Panc1 (cell line): Measurements from ENCODE around the gene JAML. TPM values are rescaled to one million over a fixed set of nuclear protein-coding genes. Genes with fewer than 3 reads are reported as not detected.
A peak's percentile ranks its signal among the peaks of the same experiment; 100 is the strongest.
"Not testable (repeated sequence)": the region's sequence is repeated elsewhere in the genome, so short reads cannot be mapped to it uniquely, and the experiment has no call there.

Source experiments
- ATAC-seq: fragments of 200-7000 bp; cut with Tn5 transposase; 2 replicates; pipeline ENCODE4 v1.9.1; 2020; ENCODE audit warnings: mild to moderate bottlenecking, moderate library complexity
- BruUV-seq: library from RNA; stranded (reverse); fragments of 400-500 nt; replicated peaks from 2 replicates; lab custom pipeline; 2021; lab: Mats Ljungman, UMichigan
- CTCF ChIA-PET: fragments of 300-600 bp; sonication (Branson Sonifier 250); formaldehyde crosslinking; loops from one replicate; lab custom pipeline; 2022; ENCODE audit warnings: antibody characterized with exemption; lab: Charles Lee
- POLR2A ChIA-PET: fragments of 300-600 bp; sonication (Branson Sonifier 250); formaldehyde crosslinking; loops from one replicate; lab custom pipeline; 2022; ENCODE audit warnings: antibody characterized with exemption; lab: Charles Lee
- DNase-seq: peaks from one replicate; pipeline ENCODE4 v3.0.0-alpha.2; 2010; ENCODE audit warnings: low read depth, low spot score
- H3K27ac ChIP-seq: 2 replicates; pipeline ENCODE4 v1.5.1; 2011; ENCODE audit warnings: mild to moderate bottlenecking, low read length, inconsistent platforms
- H3K27me3 ChIP-seq: fragments of 200-500 bp; sonication (Bioruptor generic); 2 replicates; pipeline ENCODE4 v1.6.0; 2014; ENCODE audit warnings: low read length, inconsistent platforms; ENCODE audit not compliant: control insufficient read depth, insufficient read depth
- H3K36me3 ChIP-seq: fragments of 200-500 bp; sonication (Bioruptor generic); 2 replicates; pipeline ENCODE4 v1.5.1; 2014; ENCODE audit warnings: inconsistent platforms, mild to moderate bottlenecking, low read length, moderate library complexity; ENCODE audit not compliant: control insufficient read depth, insufficient read depth
- H3K4me1 ChIP-seq: 2 replicates; pipeline ENCODE4 v1.5.1; 2011; ENCODE audit warnings: inconsistent platforms, mild to moderate bottlenecking, low read length, moderate library complexity; ENCODE audit not compliant: control insufficient read depth, insufficient read depth
- H3K4me3 ChIP-seq, 2 experiments: 2 replicates each; pipeline ENCODE4 v1.5.1; 2011 to 2012; ENCODE audit warnings: low read depth in 2 of 2, low read length in 2 of 2, mild to moderate bottlenecking in 2 of 2, inconsistent platforms in 1 of 2, moderate library complexity in 1 of 2
- H3K9me3 ChIP-seq: fragments of 200-500 bp; sonication (Bioruptor generic); 2 replicates; pipeline ENCODE4 v1.5.1; 2014; ENCODE audit warnings: low read depth, mild to moderate bottlenecking, inconsistent platforms, low read length, moderate library complexity; ENCODE audit not compliant: control insufficient read depth, insufficient read depth
- POLR2AphosphoS5 ChIP-seq: IDR thresholded peaks from 2 replicates; pipeline ENCODE4 v1.6.1; 2012; ENCODE audit warnings: mild to moderate bottlenecking, low read depth, low read length, moderate library complexity
- REST ChIP-seq, 2 experiments: IDR thresholded peaks; 2 replicates each; pipeline ENCODE4 v1.6.1; 2011 to 2012; ENCODE audit warnings: low read depth in 2 of 2, control low read depth in 1 of 2, low read length in 1 of 2, mild to moderate bottlenecking in 1 of 2, moderate library complexity in 1 of 2; ENCODE audit not compliant: insufficient read depth in 1 of 2
- SIN3A ChIP-seq: IDR thresholded peaks from 2 replicates; pipeline ENCODE4 v1.6.1; 2012; ENCODE audit warnings: low read depth, mild to moderate bottlenecking, low read length, moderate library complexity, borderline replicate concordance; ENCODE audit not compliant: insufficient read depth
- TCF7L2 ChIP-seq: IDR thresholded peaks from 2 replicates; pipeline ENCODE4 v1.6.1; 2011; ENCODE audit warnings: mild to moderate bottlenecking, low read depth, low read length, inconsistent platforms
- in situ Hi-C: cut with HindIII; loops from 2 replicates; pipeline ENCODE4 v1.10.0; 2016; ENCODE audit warnings: low sequenced_read_pairs, low pct_unique_long_range_greater_than_20kb
- intact Hi-C: fragments of 100-400 bp; cut with micrococcal nuclease; formaldehyde crosslinking; loops from one replicate; pipeline ENCODE4 v1.10.0; 2022; ENCODE audit not compliant: unreplicated experiment
- total RNA-seq: library from RNA; stranded (reverse); gene quantifications from one replicate; pipeline ENCODE4 v1.2.1, GENCODE V29; 2021; ENCODE audit not compliant: unreplicated experiment
- TF ChIP-seq, protein P1 (sequence below): fragments of 450-650 bp; IDR thresholded peaks from 2 replicates; pipeline ENCODE4 v1.5.1; 2017; ENCODE audit warnings: mild to moderate bottlenecking

The JAML gene
- total RNA-seq, 1 experiment from 2014 or later = 0.39 TPM

DNA sequence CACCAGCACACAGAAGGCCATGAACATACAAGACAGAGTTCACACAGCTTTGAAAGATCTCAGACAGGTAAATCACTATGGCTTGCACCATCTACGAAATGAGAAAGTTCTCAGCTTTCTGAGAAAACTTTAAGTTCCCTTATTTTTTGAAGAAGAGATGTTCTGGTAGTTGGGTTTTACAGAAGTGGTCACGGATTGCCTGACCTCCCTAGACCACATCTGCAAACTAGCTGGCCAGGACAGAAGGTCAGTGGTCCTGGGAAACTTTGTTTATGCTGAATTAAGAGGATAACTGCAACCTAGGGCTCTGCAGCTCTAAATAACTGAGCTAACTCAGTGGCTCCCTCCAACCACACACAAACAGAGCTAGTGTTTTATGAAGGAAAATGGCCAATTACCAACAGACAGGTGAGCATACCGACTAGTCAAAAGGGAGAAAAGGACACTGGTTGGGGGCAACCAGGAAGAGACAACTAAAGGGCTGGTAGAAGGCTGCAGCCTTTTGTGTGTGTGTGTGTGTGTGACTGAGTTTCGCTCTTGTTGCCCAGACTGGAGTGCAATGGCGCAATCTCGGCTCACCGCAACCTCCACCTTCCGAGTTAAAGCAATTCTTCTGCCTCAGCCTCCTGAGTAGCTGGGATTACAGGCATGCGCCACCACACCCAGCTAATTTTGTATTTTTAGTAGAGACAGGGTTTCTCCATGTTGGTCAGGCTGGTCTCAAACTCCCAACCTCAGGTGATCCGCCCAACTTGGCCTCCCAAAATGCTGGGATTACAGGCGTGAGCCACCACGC is 39.8 kb downstream of the JAML start:
- no peaks in the 10 kb centered on the region for H3K9me3 ChIP-seq
- peaks cover 5% of the 10 kb centered on the region; the same call in 1 of the 2 replicates for H3K4me1 ChIP-seq
- no peak overlapping the region for H3K27ac ChIP-seq
- TF ChIP-seq SIN3A (no peak), REST (IDR thresholded peaks at IDR 0.05; ENCODE audit: insufficient read depth in 1 of 2, low read depth in 2 of 2, low read length in 1 of 2) (no peak), TCF7L2 (no peak), POLR2AphosphoS5 (no peak)
- TF ChIP-seq, protein P1, sequence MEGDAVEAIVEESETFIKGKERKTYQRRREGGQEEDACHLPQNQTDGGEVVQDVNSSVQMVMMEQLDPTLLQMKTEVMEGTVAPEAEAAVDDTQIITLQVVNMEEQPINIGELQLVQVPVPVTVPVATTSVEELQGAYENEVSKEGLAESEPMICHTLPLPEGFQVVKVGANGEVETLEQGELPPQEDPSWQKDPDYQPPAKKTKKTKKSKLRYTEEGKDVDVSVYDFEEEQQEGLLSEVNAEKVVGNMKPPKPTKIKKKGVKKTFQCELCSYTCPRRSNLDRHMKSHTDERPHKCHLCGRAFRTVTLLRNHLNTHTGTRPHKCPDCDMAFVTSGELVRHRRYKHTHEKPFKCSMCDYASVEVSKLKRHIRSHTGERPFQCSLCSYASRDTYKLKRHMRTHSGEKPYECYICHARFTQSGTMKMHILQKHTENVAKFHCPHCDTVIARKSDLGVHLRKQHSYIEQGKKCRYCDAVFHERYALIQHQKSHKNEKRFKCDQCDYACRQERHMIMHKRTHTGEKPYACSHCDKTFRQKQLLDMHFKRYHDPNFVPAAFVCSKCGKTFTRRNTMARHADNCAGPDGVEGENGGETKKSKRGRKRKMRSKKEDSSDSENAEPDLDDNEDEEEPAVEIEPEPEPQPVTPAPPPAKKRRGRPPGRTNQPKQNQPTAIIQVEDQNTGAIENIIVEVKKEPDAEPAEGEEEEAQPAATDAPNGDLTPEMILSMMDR = no peak
- intact Hi-C loops (no loop called here), in situ Hi-C loops (no loop called here)
- no peak overlapping the region for H3K4me3 ChIP-seq
- no TSS peak for BruUV-seq
- peaks cover 3% of the 10 kb centered on the region; the same call in 1 of the 2 replicates for H3K27me3 ChIP-seq
- ATAC-seq = no peak
- no peak for DNase-seq
- POLR2A ChIA-PET = interaction anchor here (0.7 kb wide), 1 partner anchor 13 kb away, joined by 6 read pairs; no protein-coding TSS in a partner anchor
- CTCF ChIA-PET = interaction anchor here (0.9 kb wide), 1 partner anchor 15 kb away, joined by 3 read pairs; no protein-coding TSS in a partner anchor
- H3K36me3 ChIP-seq = no peaks in the 10 kb centered on the region

DNA sequence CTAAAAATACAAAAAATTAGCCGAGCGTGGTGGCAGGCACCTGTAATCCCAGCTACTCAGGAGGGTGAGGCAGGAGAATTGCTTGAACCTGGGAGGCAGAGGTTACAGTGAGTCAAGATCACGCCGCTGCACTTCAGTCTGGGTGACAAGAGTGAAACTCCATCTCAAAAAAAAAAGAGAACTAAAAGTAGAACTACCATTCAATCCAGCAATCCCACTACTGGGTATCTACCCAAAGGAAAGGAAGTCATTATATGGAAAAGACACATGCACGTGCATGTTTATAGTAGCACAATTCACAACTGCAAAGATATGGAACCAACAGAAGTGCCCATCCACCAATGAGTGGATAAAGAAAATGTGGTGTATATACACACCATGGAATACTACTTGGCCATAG is 41.1 kb downstream of the JAML start:
- H3K4me3 ChIP-seq, ATAC-seq, POLR2A ChIA-PET, H3K9me3 ChIP-seq, BruUV-seq, CTCF ChIA-PET, H3K27ac ChIP-seq, DNase-seq, H3K36me3 ChIP-seq, H3K4me1 ChIP-seq, intact Hi-C loops, H3K27me3 ChIP-seq, in situ Hi-C loops: not testable (repeated sequence)

DNA sequence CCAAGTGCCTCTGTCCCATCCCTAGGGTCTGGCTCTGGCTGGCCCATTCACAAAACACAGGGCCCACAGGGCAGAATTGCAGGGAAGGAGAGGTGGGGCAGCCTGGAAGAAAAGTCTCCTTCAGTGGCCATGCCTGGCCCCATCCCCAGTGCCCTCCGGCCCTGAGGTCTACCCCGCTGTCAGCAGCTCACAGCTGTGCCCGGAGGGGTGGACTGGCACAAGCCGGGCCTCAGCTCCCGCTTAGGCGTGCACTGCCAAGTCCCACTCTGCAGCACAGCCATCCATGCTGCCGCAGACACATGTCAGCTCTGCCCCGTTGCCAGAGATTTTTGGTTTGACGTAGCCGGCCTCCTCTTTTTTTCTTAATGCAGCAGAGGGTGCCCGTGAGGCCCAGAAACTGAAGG is 44.5 kb downstream of the JAML start:
- H3K4me3 ChIP-seq = no peak overlapping the region
- CTCF ChIA-PET = interaction anchor here (0.8 to 1.4 kb wide), 3 partner anchors 9 to 32 kb away, joined by 3 to 4 read pairs (median 3); no protein-coding TSS in a partner anchor
- BruUV-seq = no TSS peak
- H3K9me3 ChIP-seq = no peaks in the 10 kb centered on the region
- H3K27ac ChIP-seq = no peak overlapping the region
- H3K27me3 ChIP-seq = no peaks in the 10 kb centered on the region
- intact Hi-C loops = no loop called here
- ATAC-seq = peak; percentile 78
- H3K4me1 ChIP-seq = peaks cover 5% of the 10 kb centered on the region; the same call in 1 of the 2 replicates
- in situ Hi-C loops = no loop called here
- no peak for TF ChIP-seq SIN3A
- TF ChIP-seq, protein P1 = no peak
- TF ChIP-seq POLR2AphosphoS5 = no peak
- TF ChIP-seq REST (IDR thresholded peaks at IDR 0.05; ENCODE audit: insufficient read depth in 1 of 2, low read depth in 2 of 2, low read length in 1 of 2) = no peak
- TF ChIP-seq TCF7L2 = no peak
- no peak for DNase-seq
- POLR2A ChIA-PET = no interaction called here
- no peaks in the 10 kb centered on the region for H3K36me3 ChIP-seq
